ENCODE measurements around the gene CYP27B1. TPM values are rescaled to one million over a fixed set of nuclear protein-coding genes. Genes with fewer than 3 reads are reported as not detected.
A peak's percentile ranks its signal among the peaks of the same experiment; 100 is the strongest.

The CYP27B1 gene
- total and polyA plus RNA-seq, 11 donors: 0.11 to 0.77 (median 0.19) TPM; not detected in 4

DNA sequence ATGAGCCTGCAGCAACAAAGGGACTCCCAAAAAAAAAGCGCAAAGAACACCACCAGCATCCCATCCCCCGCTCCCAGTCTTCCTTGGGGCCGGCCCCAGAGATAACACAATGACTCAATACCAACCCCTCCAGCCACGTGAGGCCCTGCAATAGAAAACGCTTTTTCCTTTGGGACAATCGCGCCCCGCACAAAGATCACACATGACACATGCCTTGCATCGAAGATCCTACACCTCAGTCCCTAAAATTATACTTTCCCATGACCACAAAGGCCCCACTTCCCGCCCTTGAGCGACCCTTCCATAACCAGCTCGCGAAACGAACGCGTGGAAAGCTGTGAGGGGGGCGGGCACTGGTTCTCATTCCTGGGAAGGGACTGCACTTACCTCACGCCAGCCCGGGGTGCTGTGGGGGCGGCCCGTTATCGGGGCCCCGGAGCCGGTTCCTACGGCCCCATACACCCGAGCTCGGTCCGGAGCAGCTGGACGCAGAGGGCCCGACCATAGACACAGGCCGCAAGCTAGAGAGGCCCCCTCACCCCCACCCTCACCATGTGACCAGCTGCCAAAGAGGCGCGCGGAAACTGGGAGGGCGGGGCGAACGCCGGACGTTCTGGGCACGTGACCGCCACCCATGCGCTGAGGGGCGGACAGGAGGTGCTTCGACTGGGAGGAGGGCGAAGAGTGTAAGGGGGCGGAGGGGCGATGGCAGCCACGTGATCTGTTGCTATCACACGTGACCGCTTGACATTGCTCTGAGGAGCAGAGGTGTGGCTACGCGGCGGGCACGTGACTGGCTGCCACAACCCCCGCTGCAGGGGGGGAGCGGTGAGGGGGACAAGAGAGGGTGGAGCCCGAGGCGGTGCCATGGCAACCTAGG lies 14.8 kb downstream of the CYP27B1 start, which contains the start of gene CDK4:
TSS of gene CDK4 (minus strand) at position 523 of the 880 bp plus-strand sequence. CDS start 593 bp downstream, outside the sequence.
- intact Hi-C loops (cut with DNase I): loop anchor here in 2 of 10 donors (1.0 to 5.0 kb wide), 2 partner anchors 20 to 60 kb away; partner anchors contain the start of genes EEF1AKMT3 (in 1 of the 2), METTL1 (in 1 of the 2) and OS9 (in 1 of the 2)
- WGBS, 4 donors: 0% methylated on average over 20 to 58 of the region's 58 CpGs

DNA sequence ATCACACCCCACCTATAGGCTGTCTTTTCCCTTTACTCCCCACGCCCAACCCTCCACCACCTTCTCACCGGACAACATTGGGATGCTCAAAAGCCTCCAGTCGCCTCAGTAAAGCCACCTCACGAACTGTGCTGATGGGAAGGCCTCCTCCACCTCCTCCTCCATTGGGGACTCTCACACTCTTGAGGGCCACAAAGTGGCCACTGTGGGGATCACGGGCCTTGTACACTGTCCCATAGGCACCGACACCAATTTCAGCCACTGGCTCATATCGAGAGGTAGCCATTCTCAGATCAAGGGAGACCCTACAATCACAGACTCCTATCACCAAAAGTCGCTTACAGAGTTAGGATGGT lies 15.5 kb downstream of the CYP27B1 start:
- TF ChIP-seq, protein P1, sequence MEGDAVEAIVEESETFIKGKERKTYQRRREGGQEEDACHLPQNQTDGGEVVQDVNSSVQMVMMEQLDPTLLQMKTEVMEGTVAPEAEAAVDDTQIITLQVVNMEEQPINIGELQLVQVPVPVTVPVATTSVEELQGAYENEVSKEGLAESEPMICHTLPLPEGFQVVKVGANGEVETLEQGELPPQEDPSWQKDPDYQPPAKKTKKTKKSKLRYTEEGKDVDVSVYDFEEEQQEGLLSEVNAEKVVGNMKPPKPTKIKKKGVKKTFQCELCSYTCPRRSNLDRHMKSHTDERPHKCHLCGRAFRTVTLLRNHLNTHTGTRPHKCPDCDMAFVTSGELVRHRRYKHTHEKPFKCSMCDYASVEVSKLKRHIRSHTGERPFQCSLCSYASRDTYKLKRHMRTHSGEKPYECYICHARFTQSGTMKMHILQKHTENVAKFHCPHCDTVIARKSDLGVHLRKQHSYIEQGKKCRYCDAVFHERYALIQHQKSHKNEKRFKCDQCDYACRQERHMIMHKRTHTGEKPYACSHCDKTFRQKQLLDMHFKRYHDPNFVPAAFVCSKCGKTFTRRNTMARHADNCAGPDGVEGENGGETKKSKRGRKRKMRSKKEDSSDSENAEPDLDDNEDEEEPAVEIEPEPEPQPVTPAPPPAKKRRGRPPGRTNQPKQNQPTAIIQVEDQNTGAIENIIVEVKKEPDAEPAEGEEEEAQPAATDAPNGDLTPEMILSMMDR (IDR thresholded peaks at IDR 0.05): no peak
- no peak for TF ChIP-seq POLR2A (IDR thresholded peaks at IDR 0.05)
- peak overlapping the region; percentile 43 to 89 (median 72) for H3K4me3 ChIP-seq
- H3K9me3 ChIP-seq: no peaks in the 10 kb centered on the region
- peak in 2 of 4 donors; percentile 0 for ATAC-seq
- 11 to 16% (median 13%) methylated on average over 8 of the region's 8 CpGs for WGBS, 4 donors
- H3K36me3 ChIP-seq: peaks cover 0 to 47% (median 45%) of the 10 kb centered on the region in 9 donors
- no peak for DNase-seq
- H3K27ac ChIP-seq: peak overlapping the region; percentile 71 to 96 (median 91)
- intact Hi-C loops (cut with DNase I): loop anchor here in 1 of 10 donors (5.0 kb wide), 1 partner anchor 59 kb away; the partner anchor contains the start of gene OS9
- H3K27me3 ChIP-seq: no peaks in the 10 kb centered on the region
- peaks cover 0 to 46% (median 30%) of the 10 kb centered on the region in 12 donors for H3K4me1 ChIP-seq

More for the DNA sequence above, 14.8 kb downstream of the CYP27B1 start, which contains the start of gene CDK4:
- Histone ChIP-seq H3K9me3 (no peaks in the 10 kb centered on the region), H3K4me3 (peak within 1 kb of the TSS; percentile 43 to 89 (median 72)), H3K4me1 (peaks cover 0 to 52% (median 33%) of the 10 kb centered on the region in 12 donors), H3K27ac (peak within 1 kb of the TSS; percentile 71 to 96 (median 91)), H3K27me3 (no peaks in the 10 kb centered on the region), H3K36me3 (peaks cover 0 to 40% (median 38%) of the 10 kb centered on the region in 9 donors)
- peak in 1 of 2 donors; percentile 69 for TF ChIP-seq POLR2A (IDR thresholded peaks at IDR 0.05)
- TF ChIP-seq, protein P1 (IDR thresholded peaks at IDR 0.05): no peak
- peak; percentile 99 to 100 (median 99) for DNase-seq
- peak; percentile 89 to 95 (median 92) for ATAC-seq

DNA sequence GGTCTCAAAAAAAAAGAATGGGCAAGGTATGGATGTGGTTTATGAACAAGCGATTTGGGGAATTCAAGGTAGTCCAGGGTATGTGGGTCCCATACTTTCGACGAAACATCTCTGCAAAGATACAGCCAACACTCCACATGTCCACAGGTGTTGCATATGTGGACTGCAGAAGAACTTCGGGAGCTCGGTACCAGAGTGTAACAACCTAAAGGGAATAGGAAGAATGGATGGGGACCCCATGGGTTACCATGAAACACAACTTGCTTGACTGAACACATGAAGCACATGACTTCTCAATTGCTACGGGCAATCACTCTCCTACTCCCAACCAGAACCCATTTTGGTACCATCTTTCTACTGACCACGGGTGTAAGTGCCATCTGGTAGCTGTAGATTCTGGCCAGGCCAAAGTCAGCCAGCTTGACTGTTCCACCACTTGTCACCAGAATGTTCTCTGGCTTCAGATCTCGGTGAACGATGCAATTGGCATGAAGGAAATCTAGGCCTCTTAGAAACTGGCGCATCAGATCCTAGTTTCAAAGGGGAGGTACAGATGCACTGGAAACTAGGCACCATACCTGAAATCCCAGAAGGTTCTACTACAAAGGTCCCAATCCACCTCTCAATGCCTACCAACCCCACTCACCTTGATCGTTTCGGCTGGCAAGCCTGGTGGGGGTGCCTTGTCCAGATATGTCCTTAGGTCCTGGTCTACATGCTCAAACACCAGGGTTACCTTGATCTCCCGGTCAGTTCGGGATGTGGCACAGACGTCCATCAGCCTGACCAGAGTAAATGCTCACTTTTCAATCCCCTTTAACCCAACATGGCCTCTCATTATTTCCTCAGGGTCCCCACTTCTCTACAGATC lies 16.1 kb downstream of the CYP27B1 start:
- no peak for TF ChIP-seq POLR2A (IDR thresholded peaks at IDR 0.05)
- TF ChIP-seq, protein P1 (IDR thresholded peaks at IDR 0.05): no peak
- peaks cover 0 to 50% (median 46%) of the 10 kb centered on the region in 9 donors for H3K36me3 ChIP-seq
- H3K4me1 ChIP-seq: peaks cover 0 to 44% (median 29%) of the 10 kb centered on the region in 12 donors
- DNase-seq (no peak), ATAC-seq (no peak)
- intact Hi-C loops (cut with DNase I): loop anchor here in 1 of 10 donors (5.0 kb wide), 1 partner anchor 58 kb away; the partner anchor contains the start of gene OS9
- H3K4me3 ChIP-seq: peak overlapping the region in 11 of 12 donors; percentile 62 to 89 (median 76)
- peak overlapping the region in 10 of 12 donors; percentile 79 to 96 (median 91) for H3K27ac ChIP-seq
- H3K9me3 ChIP-seq: no peaks in the 10 kb centered on the region
- no peaks in the 10 kb centered on the region for H3K27me3 ChIP-seq
- WGBS, 4 donors: 83 to 88% (median 87%) methylated on average over 13 to 15 of the region's 15 CpGs
